GM12872 (cell line): Measurements from ENCODE around the gene CAMTA1.

Experiments
- TF ChIP-seq, protein P1 (sequence below): IDR thresholded peaks from 3 replicates; pipeline ENCODE4 v1.5.1; 2011; ENCODE audit warnings: low read depth, mild to moderate bottlenecking, low read length, moderate library complexity; ENCODE audit not compliant: insufficient read depth

Gene CAMTA1

DNA sequence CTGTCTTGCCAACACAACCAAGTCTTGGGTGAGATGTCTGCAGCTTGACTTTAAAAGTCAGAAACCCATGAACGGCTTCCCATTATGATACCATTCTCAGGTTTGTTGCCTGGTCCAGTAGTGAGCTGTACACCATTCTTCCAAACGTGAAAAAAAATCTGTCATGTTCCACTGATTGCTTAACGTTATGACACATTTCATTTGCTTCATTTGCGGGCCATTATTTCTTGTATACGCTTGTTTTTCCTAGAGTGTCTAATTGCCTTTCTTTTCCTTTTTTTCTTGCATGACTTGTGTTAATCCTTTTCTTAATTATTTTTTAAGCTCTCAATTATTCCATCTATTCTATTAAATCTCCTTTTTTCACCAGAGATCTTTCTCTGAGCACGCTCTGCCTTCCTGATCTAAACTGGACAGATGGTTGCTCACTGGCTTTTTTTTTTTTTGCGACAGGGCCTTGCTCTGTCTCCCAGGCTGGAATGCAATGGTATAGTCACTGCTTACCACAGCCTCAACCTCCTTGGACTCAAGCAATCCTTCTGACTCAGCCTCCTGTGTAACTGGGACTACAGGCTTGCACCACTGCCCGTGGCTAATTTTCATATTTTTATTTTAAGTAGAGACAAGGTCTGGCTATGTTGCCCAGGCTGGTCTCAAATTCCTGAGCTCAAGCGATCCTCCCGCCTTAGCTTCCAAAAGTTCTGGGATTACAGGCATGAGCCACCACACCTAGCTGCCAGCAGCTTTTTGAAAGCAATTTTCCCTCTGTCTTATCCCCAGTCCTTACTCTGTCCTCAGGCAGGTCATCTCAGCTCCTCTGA lies 31.7 kb upstream of the CAMTA1 start:
- TF ChIP-seq, protein P1, sequence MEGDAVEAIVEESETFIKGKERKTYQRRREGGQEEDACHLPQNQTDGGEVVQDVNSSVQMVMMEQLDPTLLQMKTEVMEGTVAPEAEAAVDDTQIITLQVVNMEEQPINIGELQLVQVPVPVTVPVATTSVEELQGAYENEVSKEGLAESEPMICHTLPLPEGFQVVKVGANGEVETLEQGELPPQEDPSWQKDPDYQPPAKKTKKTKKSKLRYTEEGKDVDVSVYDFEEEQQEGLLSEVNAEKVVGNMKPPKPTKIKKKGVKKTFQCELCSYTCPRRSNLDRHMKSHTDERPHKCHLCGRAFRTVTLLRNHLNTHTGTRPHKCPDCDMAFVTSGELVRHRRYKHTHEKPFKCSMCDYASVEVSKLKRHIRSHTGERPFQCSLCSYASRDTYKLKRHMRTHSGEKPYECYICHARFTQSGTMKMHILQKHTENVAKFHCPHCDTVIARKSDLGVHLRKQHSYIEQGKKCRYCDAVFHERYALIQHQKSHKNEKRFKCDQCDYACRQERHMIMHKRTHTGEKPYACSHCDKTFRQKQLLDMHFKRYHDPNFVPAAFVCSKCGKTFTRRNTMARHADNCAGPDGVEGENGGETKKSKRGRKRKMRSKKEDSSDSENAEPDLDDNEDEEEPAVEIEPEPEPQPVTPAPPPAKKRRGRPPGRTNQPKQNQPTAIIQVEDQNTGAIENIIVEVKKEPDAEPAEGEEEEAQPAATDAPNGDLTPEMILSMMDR = no peak

DNA sequence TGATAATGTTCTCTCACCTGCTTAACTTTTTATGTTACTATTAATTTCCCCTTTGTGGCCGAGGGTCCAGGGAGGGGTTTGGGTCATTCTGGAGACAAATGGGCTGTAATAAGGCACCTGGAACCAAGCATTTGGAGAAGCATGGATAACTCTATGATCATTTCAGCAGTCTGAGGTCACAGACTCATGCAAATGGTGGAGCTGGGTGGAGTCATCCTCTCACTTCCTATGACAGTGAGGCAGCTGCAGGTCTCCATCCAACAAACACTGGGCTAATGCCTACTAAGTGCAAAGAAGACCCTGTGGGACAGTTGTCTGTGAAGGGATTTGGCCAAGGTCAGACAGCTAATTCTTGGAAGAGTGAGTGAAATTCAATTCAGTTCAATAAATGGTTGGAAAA lies 28.8 kb upstream of the CAMTA1 start:
- TF ChIP-seq, protein P1 = no peak

DNA sequence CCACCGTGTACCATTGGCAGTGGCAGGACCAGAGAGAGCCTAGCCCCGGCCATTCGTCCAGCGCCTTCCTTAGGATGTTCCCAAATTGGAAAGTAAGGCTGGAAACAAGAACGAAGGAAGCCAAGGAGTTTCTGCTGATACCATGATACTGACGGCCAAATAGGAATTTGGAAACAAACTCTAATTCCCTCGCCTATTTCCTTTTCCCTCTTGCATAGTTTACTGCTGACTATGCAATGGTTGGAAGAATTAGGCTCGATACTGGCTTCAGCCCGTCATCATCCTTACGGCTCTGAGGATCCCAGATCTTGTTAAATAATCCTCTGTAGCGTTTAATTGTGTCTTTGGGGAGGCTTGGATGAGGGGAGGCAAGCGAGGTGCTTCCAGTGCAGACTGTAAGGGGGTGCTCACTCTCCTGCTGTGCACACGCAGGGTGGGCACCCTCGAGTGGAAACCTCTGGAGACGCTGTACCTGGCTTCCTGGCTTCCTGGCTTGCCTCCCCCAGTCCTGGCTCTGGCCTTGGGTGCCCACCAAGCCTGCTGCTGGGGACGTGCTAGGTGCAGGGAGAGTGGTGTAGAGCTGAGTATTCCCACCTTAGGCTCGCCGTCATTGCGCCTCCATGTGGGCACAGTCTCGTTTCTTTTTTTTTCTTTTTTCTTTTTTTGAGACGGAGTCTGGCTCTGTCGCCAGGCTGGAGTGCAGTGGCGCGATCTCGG lies 27.4 kb upstream of the CAMTA1 start:
- TF ChIP-seq, protein P1 = no peak

DNA sequence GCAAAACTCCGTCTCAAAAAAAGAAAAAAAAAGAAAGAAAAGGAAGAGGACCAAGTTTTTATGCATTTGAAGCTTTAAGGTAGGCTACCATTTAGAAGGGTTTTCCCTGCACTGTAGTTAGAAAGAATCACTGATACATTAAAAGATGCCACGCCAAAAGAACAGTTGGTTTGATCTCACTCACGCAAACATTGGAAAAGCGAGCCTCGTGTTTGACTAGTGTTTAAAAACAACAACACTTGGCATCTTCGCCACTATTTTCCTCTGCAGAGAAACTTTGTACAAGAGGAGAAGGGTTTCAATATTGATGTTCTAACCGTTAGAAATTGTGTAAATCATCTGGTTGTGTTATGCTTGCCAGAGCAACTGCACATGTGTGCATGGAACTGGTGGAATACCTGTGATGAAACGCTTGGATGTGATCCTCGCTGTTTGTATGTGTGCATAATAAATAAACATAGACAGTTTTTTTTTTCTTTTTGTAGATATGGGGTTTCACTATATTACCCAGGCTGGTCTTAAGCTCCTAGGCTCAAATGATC lies 24.0 kb upstream of the CAMTA1 start:
- TF ChIP-seq, protein P1 = no peak

DNA sequence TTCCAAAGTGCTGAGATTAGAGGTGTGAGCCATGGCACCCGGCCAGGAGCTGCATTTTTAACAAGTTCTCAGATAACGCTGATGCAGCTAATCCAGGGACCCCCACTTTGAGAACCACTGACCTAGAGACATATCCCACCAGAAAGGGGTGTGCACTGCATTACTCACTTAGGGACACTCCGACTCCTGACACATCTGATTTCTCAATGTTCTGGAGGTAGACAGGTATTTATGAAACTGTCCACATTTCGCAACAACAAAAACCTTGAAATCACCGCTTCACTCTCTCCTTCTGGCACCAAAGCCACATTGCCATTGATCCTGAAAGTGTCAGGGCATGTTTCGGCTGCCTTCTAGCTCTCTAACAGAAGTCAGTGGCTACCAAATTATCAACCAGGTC lies 23.2 kb upstream of the CAMTA1 start:
- TF ChIP-seq, protein P1 = no peak

DNA sequence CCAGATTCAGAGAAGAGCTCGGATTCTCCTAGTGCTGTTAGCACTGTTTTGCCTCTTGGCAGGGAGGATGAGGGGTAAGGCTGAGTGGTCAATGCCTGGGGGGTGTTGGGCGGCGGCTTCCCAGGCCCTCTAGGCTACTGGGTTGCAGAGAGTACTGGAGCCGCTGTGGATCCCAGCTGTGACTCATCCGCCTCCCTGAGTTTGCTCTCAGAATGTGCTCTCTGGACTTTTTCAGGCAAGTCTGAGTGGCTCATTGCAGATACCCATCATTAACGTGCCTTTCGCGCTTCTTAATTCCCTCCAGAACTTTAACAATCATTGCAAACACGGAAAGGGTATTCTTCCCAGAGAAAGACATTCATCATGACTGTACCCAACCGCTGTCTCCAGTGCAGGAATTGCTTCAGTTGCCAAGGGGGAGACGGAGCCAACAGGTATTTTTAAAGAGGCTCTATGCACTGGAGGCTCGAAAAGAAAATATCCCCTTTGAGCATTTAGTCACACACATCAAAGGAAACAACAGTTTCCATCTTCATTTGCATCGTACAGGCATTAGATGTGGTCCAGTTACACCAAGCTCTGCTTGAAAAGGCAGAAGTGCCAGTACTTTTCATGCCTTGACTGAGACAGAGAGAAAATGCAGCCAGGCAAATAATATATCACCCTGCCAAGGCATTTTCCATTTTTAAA lies 14.4 kb upstream of the CAMTA1 start:
- TF ChIP-seq, protein P1 = no peak

DNA sequence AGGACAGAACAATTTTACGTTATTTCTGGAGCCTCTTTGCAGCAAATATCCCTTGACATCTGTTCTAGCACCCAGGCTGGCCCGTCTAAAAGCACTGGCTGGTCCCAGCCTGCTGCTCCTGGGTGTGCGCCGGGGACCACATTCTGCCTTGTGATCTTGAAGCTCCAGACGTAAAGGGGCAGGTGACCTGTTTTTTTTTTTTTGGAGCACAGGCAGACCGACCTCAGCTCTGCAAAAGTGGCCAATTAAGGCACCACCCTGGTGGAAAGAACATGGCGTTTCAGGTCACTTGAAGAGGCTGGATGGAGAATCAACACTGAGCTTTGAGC lies 13.8 kb upstream of the CAMTA1 start:
- TF ChIP-seq, protein P1 = no peak
